Measurements from ENCODE around the gene LRPAP1. TPM values are rescaled to one million over a fixed set of nuclear protein-coding genes. Genes with fewer than 3 reads are reported as not detected.

LRPAP1 gene
- total RNA-seq, 1 experiment from 2014 or later = 90.8 TPM

- Mint-ChIP-seq H3K4me1 (peaks cover 12% of the 10 kb centered on the region), H3K27ac (no peak overlapping the region), H3K4me3 (no peak overlapping the region), H3K36me3 (peaks cover 13% of the 10 kb centered on the region), H3K9me3 (no peaks in the 10 kb centered on the region), H3K27me3 (ENCODE audit: low read depth) (0 out of 2 replicates have a peak, but pooled peaks cover 3% of the 10 kb centered on the region)
- ATAC-seq (no peak), DNase-seq (ENCODE audit: low spot score) (peak; percentile 8)
- ChIA-PET CTCF (interaction anchor here (1.5 to 4.7 kb wide), 2 partner anchors 12 to 240 kb away, joined by 3 to 25 read pairs; no protein-coding TSS in a partner anchor), POLR2A (no interaction called here)
- TF ChIP-seq ZNF671 (CRISPR knock-in tag; IDR thresholded peaks at IDR 0.05) (no peak), RORB (CRISPR knock-in tag; IDR thresholded peaks at IDR 0.05) (no peak), FOXK1 (CRISPR knock-in tag; IDR thresholded peaks at IDR 0.05) (no peak), AFF4 (CRISPR knock-in tag; IDR thresholded peaks at IDR 0.05; ENCODE audit: borderline replicate concordance) (no peak), E2F4 (CRISPR knock-in tag; IDR thresholded peaks at IDR 0.05; ENCODE audit: borderline replicate concordance, low read depth) (no peak), ZNF396 (CRISPR knock-in tag; IDR thresholded peaks at IDR 0.05; ENCODE audit: borderline replicate concordance) (no peak)
These were observed 4.9 kb downstream of the LRPAP1 start for GRCh38 chr4:3527101-3527913.

DNA sequence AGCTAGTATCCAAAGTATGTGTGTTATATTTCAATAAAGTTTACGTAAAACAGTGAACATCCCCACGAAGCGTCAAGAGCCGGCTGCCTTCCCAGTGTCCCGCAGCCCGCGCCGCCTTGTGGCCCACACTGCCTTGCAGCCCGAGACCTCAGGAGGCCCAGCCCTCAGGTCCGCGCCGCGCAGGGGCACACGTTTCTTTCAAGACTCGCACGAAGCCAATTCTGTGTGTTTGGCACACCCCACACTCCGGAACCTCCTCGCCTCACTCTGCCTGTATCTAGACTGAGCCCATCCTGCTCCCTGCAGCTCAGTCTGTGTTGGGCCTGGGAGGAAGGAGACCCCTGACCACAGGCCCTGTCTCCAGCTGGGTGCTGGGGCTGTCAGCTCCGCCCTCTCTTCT, 5.8 kb downstream of the LRPAP1 start:
- H3K4me3 Mint-ChIP-seq = no peak overlapping the region
- ChIA-PET POLR2A (no interaction called here), CTCF (interaction anchor here (0.9 to 4.7 kb wide), 3 partner anchors 12 to 221 kb away, joined by 3 to 25 read pairs (median 3); no protein-coding TSS in a partner anchor)
- H3K27ac Mint-ChIP-seq = 0 out of 2 replicates have a peak overlapping the region, but pooled peaks have one; percentile 41
- no peak for TF ChIP-seq ZNF512 (CRISPR knock-in tag; IDR thresholded peaks at IDR 0.05; ENCODE audit: borderline replicate concordance)
- H3K27me3 Mint-ChIP-seq (ENCODE audit: low read depth) = 0 out of 2 replicates have a peak, but pooled peaks cover 3% of the 10 kb centered on the region
- H3K9me3 Mint-ChIP-seq = no peaks in the 10 kb centered on the region
- H3K4me1 Mint-ChIP-seq = peaks cover 8% of the 10 kb centered on the region
- ATAC-seq (peak; percentile 11; the same call in 1 of the 2 replicates), DNase-seq (ENCODE audit: low spot score) (peak; percentile 12)
- H3K36me3 Mint-ChIP-seq = peaks cover 16% of the 10 kb centered on the region

- Mint-ChIP-seq H3K4me3 (no peak overlapping the region), H3K4me1 (peaks cover 3% of the 10 kb centered on the region), H3K27me3 (ENCODE audit: low read depth) (0 out of 2 replicates have a peak, but pooled peaks cover 3% of the 10 kb centered on the region), H3K36me3 (peaks cover 18% of the 10 kb centered on the region), H3K27ac (0 out of 2 replicates have a peak overlapping the region, but pooled peaks have one; percentile 4), H3K9me3 (no peaks in the 10 kb centered on the region)
- POLR2A ChIA-PET = no interaction called here
- ATAC-seq (no peak), DNase-seq (ENCODE audit: low spot score) (peak; percentile 11)
- CTCF ChIA-PET = interaction anchor here (0.9 to 4.7 kb wide), 3 partner anchors 11 to 222 kb away, joined by 3 to 25 read pairs (median 3); no protein-coding TSS in a partner anchor
- TF ChIP-seq, protein P1, sequence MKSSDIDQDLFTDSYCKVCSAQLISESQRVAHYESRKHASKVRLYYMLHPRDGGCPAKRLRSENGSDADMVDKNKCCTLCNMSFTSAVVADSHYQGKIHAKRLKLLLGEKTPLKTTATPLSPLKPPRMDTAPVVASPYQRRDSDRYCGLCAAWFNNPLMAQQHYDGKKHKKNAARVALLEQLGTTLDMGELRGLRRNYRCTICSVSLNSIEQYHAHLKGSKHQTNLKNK (CRISPR knock-in tag; IDR thresholded peaks at IDR 0.05) = no peak
- TF ChIP-seq FOXP1 (CRISPR knock-in tag; IDR thresholded peaks at IDR 0.05; ENCODE audit: borderline replicate concordance) (no peak), FOXJ3 (CRISPR knock-in tag; IDR thresholded peaks at IDR 0.05; ENCODE audit: borderline replicate concordance) (no peak), RELA (CRISPR knock-in tag; IDR thresholded peaks at IDR 0.05; ENCODE audit: borderline replicate concordance) (no peak), ZNF263 (CRISPR knock-in tag; IDR thresholded peaks at IDR 0.05; ENCODE audit: low read depth) (no peak), IRF2 (CRISPR knock-in tag; IDR thresholded peaks at IDR 0.05; ENCODE audit: borderline replicate concordance, low read depth) (no peak), CREB1 (CRISPR knock-in tag; IDR thresholded peaks at IDR 0.05) (no peak), ZBTB21 (CRISPR knock-in tag; IDR thresholded peaks at IDR 0.05; ENCODE audit: borderline replicate concordance) (no peak), ZNF416 (CRISPR knock-in tag; IDR thresholded peaks at IDR 0.05) (no peak), NR1H2 (CRISPR knock-in tag; IDR thresholded peaks at IDR 0.05) (no peak), JUN (CRISPR knock-in tag; IDR thresholded peaks at IDR 0.05) (no peak)
These were observed 6.4 kb downstream of the LRPAP1 start for GRCh38 chr4:3525532-3526430.
